Neutrophil (primary cell): ENCODE measurements around the gene TLN1.

Experiments
- H3K27ac ChIP-seq: fragments of 200-600 bp; sonication (generic); 2 replicates; pipeline ENCODE4 v1.5.1; 2016; ENCODE audit warnings: mild to moderate bottlenecking, moderate library complexity
- H3K27me3 ChIP-seq: fragments of 200-600 bp; sonication (generic); 2 replicates; pipeline ENCODE4 v1.6.0; 2016; ENCODE audit warnings: mild to moderate bottlenecking
- H3K36me3 ChIP-seq: fragments of 200-600 bp; sonication (generic); 2 replicates; pipeline ENCODE4 v1.5.1; 2017
- H3K4me1 ChIP-seq, 2 experiments: fragments of 200-600 bp in 1 of 2; sonication (generic) in 1 of 2; 1 replicate in 1 of 2; 2 replicates in 1 of 2; pipeline versions ENCODE4 v1.5.1 to v1.6.1; 2013 to 2016; ENCODE audit warnings: low read depth in 1 of 2, low read length in 1 of 2, mild to moderate bottlenecking in 1 of 2, moderate library complexity in 1 of 2; ENCODE audit not compliant: control insufficient read depth in 1 of 2, insufficient read depth in 1 of 2
- H3K4me3 ChIP-seq, 2 experiments: fragments of 200-600 bp in 1 of 2; sonication (generic) in 1 of 2; 1 replicate in 1 of 2; 2 replicates in 1 of 2; pipeline ENCODE4 v1.5.1; 2013 to 2016; ENCODE audit warnings: low read depth in 1 of 2, low read length in 1 of 2, mild to moderate bottlenecking in 1 of 2, moderate library complexity in 1 of 2
- H3K9me3 ChIP-seq: fragments of 200-600 bp; sonication (generic); 2 replicates; pipeline ENCODE4 v1.5.1; 2016
- TF ChIP-seq, protein P1 (sequence below): fragments of 200-600 bp; sonication (generic); IDR thresholded peaks from 2 replicates; pipeline ENCODE4 v1.5.1; 2016; ENCODE audit warnings: antibody characterized with exemption

The TLN1 gene

DNA sequence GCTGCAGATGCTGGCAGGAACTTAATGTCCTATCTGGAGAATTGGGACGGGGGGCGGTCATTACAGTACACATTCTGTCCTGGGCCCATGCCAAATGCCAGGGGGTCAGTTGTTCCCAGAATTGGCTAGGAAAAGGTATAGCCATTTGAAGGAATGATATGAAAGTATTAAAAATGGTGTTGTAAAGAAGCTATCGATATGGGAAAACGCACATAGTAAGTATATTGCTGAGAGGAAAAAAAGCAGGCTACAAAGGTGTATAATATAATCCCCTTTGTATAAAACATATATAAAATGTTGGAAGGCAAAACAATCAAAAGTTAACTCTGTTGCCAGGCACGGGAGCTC lies 66.5 kb downstream of the TLN1 start:
- H3K9me3 ChIP-seq, result no peaks in the 10 kb centered on the region
- TF ChIP-seq, protein P1, sequence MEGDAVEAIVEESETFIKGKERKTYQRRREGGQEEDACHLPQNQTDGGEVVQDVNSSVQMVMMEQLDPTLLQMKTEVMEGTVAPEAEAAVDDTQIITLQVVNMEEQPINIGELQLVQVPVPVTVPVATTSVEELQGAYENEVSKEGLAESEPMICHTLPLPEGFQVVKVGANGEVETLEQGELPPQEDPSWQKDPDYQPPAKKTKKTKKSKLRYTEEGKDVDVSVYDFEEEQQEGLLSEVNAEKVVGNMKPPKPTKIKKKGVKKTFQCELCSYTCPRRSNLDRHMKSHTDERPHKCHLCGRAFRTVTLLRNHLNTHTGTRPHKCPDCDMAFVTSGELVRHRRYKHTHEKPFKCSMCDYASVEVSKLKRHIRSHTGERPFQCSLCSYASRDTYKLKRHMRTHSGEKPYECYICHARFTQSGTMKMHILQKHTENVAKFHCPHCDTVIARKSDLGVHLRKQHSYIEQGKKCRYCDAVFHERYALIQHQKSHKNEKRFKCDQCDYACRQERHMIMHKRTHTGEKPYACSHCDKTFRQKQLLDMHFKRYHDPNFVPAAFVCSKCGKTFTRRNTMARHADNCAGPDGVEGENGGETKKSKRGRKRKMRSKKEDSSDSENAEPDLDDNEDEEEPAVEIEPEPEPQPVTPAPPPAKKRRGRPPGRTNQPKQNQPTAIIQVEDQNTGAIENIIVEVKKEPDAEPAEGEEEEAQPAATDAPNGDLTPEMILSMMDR, result no peak
- H3K4me3 ChIP-seq, result peak overlapping the region; percentile 63 to 77
- no peaks in the 10 kb centered on the region for H3K36me3 ChIP-seq
- H3K4me1 ChIP-seq, result peaks cover 22 to 25% of the 10 kb centered on the region in 2 experiments
- H3K27me3 ChIP-seq, result no peaks in the 10 kb centered on the region
- no peak overlapping the region for H3K27ac ChIP-seq

DNA sequence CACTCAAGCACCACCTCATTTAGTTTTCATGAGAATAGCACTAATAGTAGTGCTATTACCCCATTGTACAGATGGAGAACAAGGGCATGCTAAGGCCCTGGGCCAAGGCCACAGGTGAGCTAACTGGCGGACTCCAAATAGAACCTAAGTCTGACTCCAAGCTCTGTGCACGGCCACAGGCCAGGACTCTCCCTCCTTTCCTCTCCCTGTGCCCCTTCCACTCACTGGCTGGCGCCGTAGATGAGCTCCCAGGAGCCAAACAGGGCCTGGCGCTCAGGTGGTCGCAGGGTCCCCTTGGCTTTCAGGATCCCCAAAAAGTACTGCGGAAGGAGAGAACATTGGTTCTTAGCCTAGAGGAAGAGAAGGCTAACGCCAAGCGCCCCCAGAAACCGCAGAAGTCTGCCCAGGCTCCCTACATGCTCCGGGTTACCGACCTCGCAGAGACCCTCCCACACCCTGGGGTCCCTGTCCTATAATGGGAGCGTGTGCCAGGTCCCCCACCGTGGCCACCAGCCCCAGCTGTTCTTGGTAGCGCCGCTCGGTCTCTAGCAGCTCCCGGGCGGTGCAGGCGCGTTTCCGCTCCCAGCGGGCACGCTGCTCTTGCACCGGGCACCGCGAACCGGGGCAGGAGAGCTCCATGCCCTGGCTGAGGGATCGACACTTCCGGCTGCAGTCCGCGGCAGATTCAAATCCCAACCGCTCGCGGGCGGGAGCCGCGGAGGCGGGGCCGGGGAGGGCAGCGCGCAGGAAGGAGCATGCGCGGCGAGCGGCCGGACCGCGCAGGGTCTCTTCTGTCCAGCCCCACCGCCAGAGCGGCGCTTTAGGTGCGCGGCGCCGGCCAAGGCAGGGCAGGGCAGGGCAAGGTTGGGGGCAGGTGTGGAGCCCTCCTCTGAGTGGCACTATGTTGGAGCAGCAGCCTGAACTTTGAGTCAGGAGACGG lies 67.2 kb downstream of the TLN1 start, which contains the start of gene ARHGEF39:
ARHGEF39 (minus strand) TSS at position 665 of the 940 bp plus-strand sequence; CDS start at position 639, 26 bp downstream.
- Histone ChIP-seq H3K4me3 (peak within 1 kb of the TSS; percentile 63 to 77), H3K27me3 (no peaks in the 10 kb centered on the region), H3K27ac (peak within 1 kb of the TSS; percentile 14), H3K36me3 (no peaks in the 10 kb centered on the region), H3K4me1 (peaks cover 22 to 25% of the 10 kb centered on the region in 2 experiments), H3K9me3 (no peaks in the 10 kb centered on the region)
- TF ChIP-seq, protein P1, result peak; percentile 28

DNA sequence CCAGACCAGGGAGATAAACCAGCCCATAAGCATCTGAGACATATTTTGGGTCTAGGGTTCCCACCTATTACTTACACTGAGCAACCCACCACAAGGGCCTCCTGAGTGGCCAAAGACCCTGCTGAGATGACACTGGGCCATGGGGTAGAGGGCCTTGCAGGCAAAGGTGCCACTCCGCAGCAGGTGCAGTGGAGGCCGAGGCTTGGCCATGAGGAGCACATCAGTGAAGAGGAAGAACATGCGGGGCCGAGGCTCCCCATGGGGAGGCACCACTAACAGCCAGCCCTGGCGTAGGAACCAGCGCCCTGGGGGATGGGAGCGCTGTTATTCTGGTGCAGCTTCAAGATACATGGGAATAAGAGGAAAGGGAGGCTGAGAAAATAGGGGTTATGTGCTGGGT lies 69.6 kb downstream of the TLN1 start:
- H3K9me3 ChIP-seq, result no peaks in the 10 kb centered on the region
- no peak overlapping the region for H3K4me3 ChIP-seq
- peaks cover 37 to 42% of the 10 kb centered on the region in 2 experiments for H3K4me1 ChIP-seq
- H3K27me3 ChIP-seq, result no peaks in the 10 kb centered on the region
- no peaks in the 10 kb centered on the region for H3K36me3 ChIP-seq
- TF ChIP-seq, protein P1, result no peak
- H3K27ac ChIP-seq, result no peak overlapping the region

DNA sequence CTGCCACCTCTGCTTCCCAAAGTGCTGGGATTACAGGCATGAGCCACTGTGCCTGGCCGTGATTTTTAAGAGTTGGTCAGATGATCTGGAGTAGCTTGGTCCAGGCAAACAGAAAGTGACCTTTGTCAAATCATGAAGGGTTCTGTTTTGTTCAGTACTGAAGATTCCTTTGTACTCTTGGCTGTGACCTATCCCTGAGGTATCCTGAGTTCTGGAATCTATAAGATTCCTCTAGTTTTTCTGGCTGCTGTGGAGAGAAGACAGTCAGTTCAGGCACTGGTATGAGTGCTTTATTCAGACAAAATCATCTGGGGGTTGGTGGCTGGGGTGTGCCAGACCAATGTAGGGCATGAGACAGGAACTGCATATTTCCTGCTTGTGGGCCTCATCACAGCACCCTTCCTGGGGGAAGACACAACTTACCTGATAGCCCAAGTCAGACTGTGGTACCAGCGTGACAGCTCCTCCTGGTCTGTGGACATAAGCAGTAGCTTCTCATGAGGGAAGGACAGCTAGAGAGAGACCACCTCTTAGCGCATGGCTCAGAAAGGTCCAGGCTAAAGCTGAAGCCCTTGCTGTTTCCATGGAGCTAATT lies 70.1 kb downstream of the TLN1 start:
- no peak overlapping the region for H3K27ac ChIP-seq
- peaks cover 42 to 47% of the 10 kb centered on the region in 2 experiments for H3K4me1 ChIP-seq
- no peaks in the 10 kb centered on the region for H3K9me3 ChIP-seq
- H3K27me3 ChIP-seq, result no peaks in the 10 kb centered on the region
- no peaks in the 10 kb centered on the region for H3K36me3 ChIP-seq
- no peak overlapping the region for H3K4me3 ChIP-seq
- TF ChIP-seq, protein P1, result no peak

DNA sequence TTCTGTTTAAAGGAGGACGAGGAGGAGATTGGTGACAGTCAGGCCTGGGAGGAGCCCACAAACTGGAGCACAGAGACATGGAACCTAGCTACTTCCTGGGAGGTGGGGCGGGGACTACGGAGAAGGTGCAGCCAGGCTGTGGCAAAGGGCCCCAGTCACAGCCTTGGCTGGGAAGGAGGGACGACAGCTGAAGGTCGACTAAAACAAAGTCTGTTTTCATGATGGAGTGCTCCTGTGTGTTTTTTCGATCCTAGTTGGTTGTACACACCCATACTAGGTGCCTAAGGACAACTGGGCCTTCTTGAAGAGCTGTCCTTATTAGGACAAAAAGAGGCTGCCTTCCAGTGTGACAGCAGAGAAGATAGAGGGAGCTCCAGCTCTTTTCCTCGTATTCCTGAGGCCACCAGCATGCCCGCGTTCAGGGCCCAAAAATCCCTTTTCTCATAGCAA lies 71.0 kb downstream of the TLN1 start:
- Histone ChIP-seq H3K4me1 (peaks cover 48 to 54% of the 10 kb centered on the region in 2 experiments), H3K36me3 (no peaks in the 10 kb centered on the region), H3K9me3 (no peaks in the 10 kb centered on the region), H3K4me3 (no peak overlapping the region), H3K27ac (no peak overlapping the region), H3K27me3 (no peaks in the 10 kb centered on the region)
- TF ChIP-seq, protein P1, result no peak
